ENCODE measurements around the gene NLRP9. TPM values are rescaled to one million over a fixed set of nuclear protein-coding genes. Genes with fewer than 3 reads are reported as not detected.
A peak's percentile ranks its signal among the peaks of the same experiment; 100 is the strongest.

NLRP9 gene
- total RNA-seq, 1 donor from 2014 or later = not detected

DNA sequence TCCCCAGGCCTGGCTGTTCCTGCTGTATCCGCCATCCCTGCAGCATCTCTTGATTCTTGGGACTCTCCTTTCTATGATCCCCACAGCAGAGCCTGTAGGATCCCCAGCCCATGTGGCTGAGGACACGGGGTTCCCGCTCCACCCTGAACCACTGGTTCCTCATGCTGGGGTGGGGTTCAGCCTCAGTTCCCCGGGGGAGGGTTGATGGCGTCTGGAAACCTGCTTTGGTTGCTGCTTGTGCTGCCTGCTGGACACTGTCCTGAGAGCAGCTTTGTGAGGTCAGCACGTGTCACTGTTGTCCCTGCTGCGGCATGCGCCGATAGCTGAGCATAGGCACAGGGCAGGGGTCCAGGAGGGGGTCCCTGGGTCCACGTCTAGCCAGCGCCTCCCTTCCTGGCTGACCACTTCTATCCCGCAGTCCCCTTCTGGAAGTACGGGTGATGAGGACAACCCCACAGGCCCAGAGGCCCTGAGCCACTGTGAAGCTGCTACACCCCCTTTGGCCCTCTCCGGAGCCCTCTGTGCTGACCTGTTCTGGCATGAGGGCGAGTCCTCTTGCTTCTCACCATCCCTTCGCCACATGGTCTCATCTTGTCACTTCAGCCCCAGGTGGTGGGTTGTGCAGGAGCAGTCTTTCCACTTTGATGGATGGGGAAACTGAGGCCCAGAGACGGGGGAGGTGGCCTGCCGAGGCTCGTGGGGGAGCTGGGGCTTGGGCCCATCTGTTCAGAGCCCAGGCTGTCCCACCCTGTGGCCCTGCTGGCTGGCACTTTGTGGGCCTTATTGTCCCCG, 57.7 kb downstream of the NLRP9 start:
- H3K4me3 ChIP-seq (ENCODE audit: low read depth, low read length) = no peak overlapping the region
- DNase-seq (ENCODE audit: low read depth) = no peak
- TF ChIP-seq, protein P1, sequence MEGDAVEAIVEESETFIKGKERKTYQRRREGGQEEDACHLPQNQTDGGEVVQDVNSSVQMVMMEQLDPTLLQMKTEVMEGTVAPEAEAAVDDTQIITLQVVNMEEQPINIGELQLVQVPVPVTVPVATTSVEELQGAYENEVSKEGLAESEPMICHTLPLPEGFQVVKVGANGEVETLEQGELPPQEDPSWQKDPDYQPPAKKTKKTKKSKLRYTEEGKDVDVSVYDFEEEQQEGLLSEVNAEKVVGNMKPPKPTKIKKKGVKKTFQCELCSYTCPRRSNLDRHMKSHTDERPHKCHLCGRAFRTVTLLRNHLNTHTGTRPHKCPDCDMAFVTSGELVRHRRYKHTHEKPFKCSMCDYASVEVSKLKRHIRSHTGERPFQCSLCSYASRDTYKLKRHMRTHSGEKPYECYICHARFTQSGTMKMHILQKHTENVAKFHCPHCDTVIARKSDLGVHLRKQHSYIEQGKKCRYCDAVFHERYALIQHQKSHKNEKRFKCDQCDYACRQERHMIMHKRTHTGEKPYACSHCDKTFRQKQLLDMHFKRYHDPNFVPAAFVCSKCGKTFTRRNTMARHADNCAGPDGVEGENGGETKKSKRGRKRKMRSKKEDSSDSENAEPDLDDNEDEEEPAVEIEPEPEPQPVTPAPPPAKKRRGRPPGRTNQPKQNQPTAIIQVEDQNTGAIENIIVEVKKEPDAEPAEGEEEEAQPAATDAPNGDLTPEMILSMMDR (conservative IDR thresholded peaks at IDR 0.05; ENCODE audit: low read depth, low read length) = no peak

DNA sequence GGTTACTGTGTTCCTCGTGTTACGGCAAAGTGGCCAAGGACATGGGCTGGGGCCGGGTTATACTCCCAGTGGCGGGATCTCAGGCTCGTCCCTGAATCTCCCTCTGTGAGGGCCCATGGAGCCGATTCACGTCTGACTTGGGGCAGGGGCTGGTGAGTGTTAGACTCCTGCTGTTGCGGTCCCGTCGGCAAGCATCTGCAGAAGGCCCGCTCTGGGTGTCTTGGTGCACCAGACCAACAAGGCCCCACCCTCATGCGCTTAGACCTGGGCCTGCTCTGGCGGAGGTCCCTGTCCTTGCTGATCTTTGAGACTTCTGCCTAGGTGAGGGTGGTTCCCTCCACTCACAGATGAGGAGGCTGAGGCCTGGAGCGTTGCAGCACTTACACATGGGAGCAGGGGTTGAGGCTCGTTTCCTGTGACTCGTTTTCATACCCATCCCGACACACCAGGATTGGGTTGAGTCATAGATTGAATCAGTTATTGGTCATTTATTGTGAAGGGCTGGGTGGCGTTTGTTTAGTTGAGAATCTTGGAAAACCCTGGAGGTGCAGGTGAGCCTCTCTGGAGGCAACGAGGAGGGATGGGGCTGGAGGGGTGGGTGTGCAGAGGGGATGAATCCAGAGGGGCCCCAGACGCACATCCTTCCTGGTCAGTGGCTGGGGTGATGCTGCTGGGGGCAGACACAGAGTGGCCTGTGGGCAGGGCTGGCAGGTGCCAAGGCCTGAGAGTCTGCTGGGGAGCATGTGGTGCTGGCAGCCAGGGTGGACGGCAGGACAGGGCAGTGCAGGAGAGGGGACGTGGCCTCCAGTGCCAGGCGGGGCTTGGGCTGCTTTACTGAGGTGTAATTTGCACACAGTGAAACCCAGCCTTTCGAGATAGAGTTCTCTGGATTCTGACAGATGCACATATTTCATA, 58.6 kb downstream of the NLRP9 start:
- TF ChIP-seq, protein P1 (conservative IDR thresholded peaks at IDR 0.05; ENCODE audit: low read depth, low read length) = no peak
- DNase-seq (ENCODE audit: low read depth) = peak; percentile 37
- no peak overlapping the region for H3K4me3 ChIP-seq (ENCODE audit: low read depth, low read length)

DNA sequence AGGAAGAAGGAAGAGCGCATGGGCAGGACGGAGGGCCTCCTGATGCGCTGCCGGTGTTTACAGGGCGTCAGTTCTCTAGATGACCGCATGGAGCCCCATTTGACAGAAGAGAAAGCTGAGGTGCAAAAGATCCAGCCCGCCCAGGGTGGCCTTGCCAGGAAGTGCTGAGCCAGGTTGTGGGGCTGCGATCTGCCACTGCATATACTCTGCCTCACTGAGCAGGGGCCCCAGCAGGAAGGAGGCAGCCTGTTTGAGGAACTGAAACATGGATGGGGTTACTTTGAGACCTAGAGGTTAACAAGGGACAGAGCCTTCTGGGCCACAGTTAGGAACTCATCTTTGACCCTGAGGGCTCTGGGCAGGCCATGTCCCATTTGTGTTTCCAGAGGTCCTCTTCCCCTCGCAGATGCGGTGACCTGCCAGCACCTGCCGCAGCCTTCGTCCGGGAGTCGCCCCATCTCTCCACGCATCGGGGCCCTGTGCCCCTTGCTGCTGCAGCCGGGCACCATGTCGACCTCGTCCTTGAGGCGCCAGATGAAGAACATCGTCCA, 60.0 kb downstream of the NLRP9 start:
- H3K4me3 ChIP-seq (ENCODE audit: low read depth, low read length) = no peak overlapping the region
- TF ChIP-seq, protein P1 (conservative IDR thresholded peaks at IDR 0.05; ENCODE audit: low read depth, low read length) = no peak
- DNase-seq (ENCODE audit: low read depth) = no peak

DNA sequence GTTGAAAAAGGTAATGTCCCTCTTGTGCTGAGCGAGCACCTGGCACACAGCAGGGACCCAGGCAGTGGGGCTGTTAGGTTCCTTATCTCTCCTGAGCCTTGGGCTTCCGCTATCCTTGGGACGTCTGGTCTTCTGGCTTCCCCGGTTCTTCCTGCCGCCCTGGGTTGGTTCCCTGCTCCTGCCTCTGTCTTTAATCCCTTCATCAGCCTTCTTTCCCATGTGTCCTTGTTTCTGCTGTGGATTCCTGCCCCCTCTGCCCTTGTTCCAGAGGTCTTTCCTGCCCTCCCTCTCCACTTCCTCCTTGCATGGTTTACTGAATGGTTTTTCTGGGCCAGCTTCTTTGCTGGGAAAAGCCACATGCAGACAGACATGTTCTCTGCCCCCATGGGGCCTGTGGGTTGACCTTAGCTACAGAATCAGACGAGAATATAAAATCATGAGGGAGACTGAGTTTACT, 60.6 kb downstream of the NLRP9 start:
- TF ChIP-seq, protein P1 (conservative IDR thresholded peaks at IDR 0.05; ENCODE audit: low read depth, low read length) = no peak
- no peak for DNase-seq (ENCODE audit: low read depth)
- H3K4me3 ChIP-seq (ENCODE audit: low read depth, low read length) = no peak overlapping the region

DNA sequence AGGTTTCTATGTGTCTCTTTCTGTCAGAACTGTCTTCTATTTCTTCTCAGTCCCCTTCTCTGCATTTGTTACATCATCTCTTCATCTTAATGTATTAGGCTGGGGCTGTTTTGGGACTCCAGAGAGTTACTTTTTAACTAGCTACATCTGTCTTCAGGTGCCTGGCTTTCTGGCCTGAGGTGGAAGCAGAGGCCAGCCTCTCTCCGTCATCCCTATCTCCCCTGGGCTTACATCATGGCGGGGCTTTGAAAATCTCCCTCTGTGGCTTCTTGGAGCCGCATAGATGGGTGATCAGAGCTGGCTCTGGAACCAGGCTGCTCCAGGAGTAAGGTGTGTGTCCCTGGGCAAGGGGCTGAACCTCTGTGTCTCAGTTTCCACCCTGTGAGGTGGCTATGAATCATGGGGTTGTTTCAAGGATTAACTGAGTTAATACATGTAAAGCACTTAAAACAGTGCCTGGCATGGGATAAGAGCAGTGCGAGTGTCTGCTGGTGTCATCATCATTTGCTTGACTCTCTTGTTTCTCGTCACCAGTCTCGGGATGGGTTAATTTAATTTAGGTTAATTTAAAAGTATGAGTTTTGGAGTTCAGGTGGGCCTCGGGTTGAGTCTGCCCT, 61.2 kb downstream of the NLRP9 start:
- peak overlapping the region; percentile 60 for H3K4me3 ChIP-seq (ENCODE audit: low read depth, low read length)
- DNase-seq (ENCODE audit: low read depth) = no peak
- TF ChIP-seq, protein P1 (conservative IDR thresholded peaks at IDR 0.05; ENCODE audit: low read depth, low read length) = no peak

DNA sequence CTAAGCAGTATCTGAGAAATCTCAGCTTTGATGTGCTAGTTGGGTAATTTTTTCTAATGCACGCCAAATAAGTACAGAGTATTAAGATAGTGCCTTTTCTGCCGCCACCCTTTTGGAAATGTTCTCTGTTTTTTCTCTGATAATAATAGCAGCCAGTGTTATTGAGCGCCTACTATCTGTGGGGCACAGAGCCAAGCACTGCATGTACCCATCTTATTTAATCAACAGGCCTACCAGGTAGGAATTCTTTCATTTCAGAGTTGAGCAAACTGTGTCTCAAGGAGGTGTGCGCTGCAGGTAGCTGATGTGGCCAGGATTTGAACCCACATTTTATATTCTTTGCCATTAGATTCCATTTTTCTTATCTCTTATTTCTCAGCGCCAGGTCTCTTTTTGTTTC, 61.8 kb downstream of the NLRP9 start:
- TF ChIP-seq, protein P1 (conservative IDR thresholded peaks at IDR 0.05; ENCODE audit: low read depth, low read length) = peak; percentile 21
- H3K4me3 ChIP-seq (ENCODE audit: low read depth, low read length) = peak overlapping the region; percentile 60
- DNase-seq (ENCODE audit: low read depth) = no peak
